HL-60 (cell line): ENCODE measurements around the gene EXOC4.
A peak's percentile ranks its signal among the peaks of the same experiment; 100 is the strongest.

ENCODE experiments used
- DNase-seq, 2 experiments: peaks; one replicate each; pipeline ENCODE4 v3.0.0-alpha.2; 2010 to 2020; ENCODE audit warnings: low read depth in 1 of 2, low spot score in 1 of 2
- H3K27ac ChIP-seq: fragments of 250-450 bp; sonication (Bioruptor Pico); replicated peaks from 2 replicates; pipeline ENCODE4 v1.5.1; 2020; ENCODE audit warnings: mild to moderate bottlenecking, moderate library complexity
- H3K27me3 ChIP-seq: fragments of 250-450 bp; sonication (Bioruptor Pico); 2 replicates; pipeline ENCODE4 v1.5.1; 2021; ENCODE audit warnings: mild to moderate bottlenecking, moderate library complexity; ENCODE audit not compliant: insufficient read depth, poor library complexity, severe bottlenecking
- H3K4me3 ChIP-seq: replicated peaks from 2 replicates; pipeline ENCODE4 v1.5.1; 2011; ENCODE audit warnings: mild to moderate bottlenecking, control low read depth, low read length; ENCODE audit not compliant: insufficient read depth
- CTCF ChIP-seq: IDR thresholded peaks from one replicate; pipeline ENCODE4 v1.5.1; 2011; ENCODE audit warnings: low read length, control low read depth, inconsistent platforms; ENCODE audit not compliant: insufficient read depth
- GABPA ChIP-seq: IDR thresholded peaks from 2 replicates; pipeline ENCODE4 v1.6.1; 2012; ENCODE audit warnings: low read depth
- POLR2AphosphoS5 ChIP-seq: IDR thresholded peaks from 2 replicates; pipeline ENCODE4 v1.6.1; 2012; ENCODE audit warnings: low read depth
- REST ChIP-seq: IDR thresholded peaks from 2 replicates; pipeline ENCODE4 v1.6.1; 2012; ENCODE audit warnings: low read depth; ENCODE audit not compliant: insufficient replicate concordance
- SPI1 ChIP-seq: IDR thresholded peaks from 2 replicates; pipeline ENCODE4 v1.6.1; 2012; ENCODE audit warnings: low read depth, mild to moderate bottlenecking, borderline replicate concordance

EXOC4 gene

GRCh38 chr7:133511252-133511651 is 258.4 kb downstream of the EXOC4 start:
- Histone ChIP-seq H3K27ac (no peak overlapping the region), H3K4me3 (no peak overlapping the region), H3K27me3 (no peaks in the 10 kb centered on the region)
- TF ChIP-seq GABPA (no peak), REST (no peak), SPI1 (no peak)
- DNase-seq: peak in 1 of 2 experiments; percentile 41

- no peak for TF ChIP-seq POLR2AphosphoS5
- no peak for TF ChIP-seq SPI1
- TF ChIP-seq REST: no peak
- no peak for TF ChIP-seq CTCF
- TF ChIP-seq GABPA: no peak
- DNase-seq: no peak
- Histone ChIP-seq H3K27ac (no peak overlapping the region), H3K27me3 (no peaks in the 10 kb centered on the region), H3K4me3 (no peak overlapping the region)
These were observed 258.8 kb downstream of the EXOC4 start for GRCh38 chr7:133511708-133512107.

GRCh38 chr7:133512560-133512959 is 259.7 kb downstream of the EXOC4 start:
- TF ChIP-seq REST (no peak), POLR2AphosphoS5 (no peak), CTCF (no peak), GABPA (no peak), SPI1 (no peak)
- Histone ChIP-seq H3K27me3 (no peaks in the 10 kb centered on the region), H3K27ac (no peak overlapping the region), H3K4me3 (no peak overlapping the region)
- DNase-seq: no peak

GRCh38 chr7:133513608-133514007 is 260.7 kb downstream of the EXOC4 start:
- Histone ChIP-seq H3K27ac (no peak overlapping the region), H3K4me3 (no peak overlapping the region), H3K27me3 (no peaks in the 10 kb centered on the region)
- TF ChIP-seq SPI1 (no peak), REST (no peak), POLR2AphosphoS5 (no peak), GABPA (no peak), CTCF (no peak)
- DNase-seq: no peak
